ENCODE results near the gene PTK6. TPM values are rescaled to one million over a fixed set of nuclear protein-coding genes. Genes with fewer than 3 reads are reported as not detected.

Gene PTK6
- total and polyA plus RNA-seq, 2 donors (not counting 1 experiment from before 2014, with no cell fraction given) = 0.86 to 2.3 TPM

- H3K9ac ChIP-seq (ENCODE audit: low read length) = no peak overlapping the region
- H3K27ac ChIP-seq (ENCODE audit: low read length in 2 of 2) = no peak overlapping the region
- H2AFZ ChIP-seq (ENCODE audit: insufficient read depth, low read depth, low read length, poor library complexity, severe bottlenecking) = no peak overlapping the region
- peaks cover 0 to 40% of the 10 kb centered on the region in 2 experiments for H3K36me3 ChIP-seq (replicated peaks in 1 of 2; ENCODE audit: control extremely low read depth in 1 of 2, control insufficient read depth in 1 of 2, extremely low read depth in 1 of 2, insufficient read depth in 2 of 2, low read length in 1 of 2)
- TF ChIP-seq CTCF (IDR thresholded peaks at IDR 0.05) = no peak
- no peak for TF ChIP-seq EZH2 (IDR thresholded peaks at IDR 0.05; ENCODE audit: borderline replicate concordance, insufficient read depth, low read depth, low read length, poor library complexity, severe bottlenecking)
- intact Hi-C loops (cut with micrococcal nuclease) = loop anchor here (1.0 kb wide), 1 partner anchor 12 kb away; the partner anchor contains the start of gene FNDC11
- peaks cover 7% of the 10 kb centered on the region for H3K79me2 ChIP-seq (ENCODE audit: control insufficient read depth, insufficient read depth, low read length)
- peaks cover 29% of the 10 kb centered on the region for H3K4me1 Mint-ChIP-seq
- H4K20me1 ChIP-seq (ENCODE audit: control insufficient read depth, insufficient read depth, low read length, poor library complexity, severe bottlenecking) = peaks cover 85% of the 10 kb centered on the region
- CTCF ChIA-PET = interaction anchor here (0.6 to 3.7 kb wide), 4 partner anchors 10 to 472 kb away, joined by 3 to 17 read pairs (median 3); partner anchors contain the start of genes PTK6 and TPD52L2
- no peaks in the 10 kb centered on the region for H3K27me3 ChIP-seq (replicated peaks in 1 of 4; ENCODE audit: control extremely low read depth in 1 of 4, control insufficient read depth in 3 of 4, insufficient read depth in 4 of 4, low read length in 3 of 4)
- no peaks in the 10 kb centered on the region for H3K9me3 Mint-ChIP-seq (ENCODE audit: insufficient read depth)
- POLR2A ChIA-PET = interaction anchor here (0.6 to 2.3 kb wide), 5 partner anchors 12 to 119 kb away, joined by 4 to 16 read pairs (median 6); partner anchors contain the start of genes FNDC11 and PTK6
- no peak overlapping the region for H3K27ac Mint-ChIP-seq
- WGBS (ENCODE audit: insufficient coverage) = 84% methylated on average over 41 of the region's 46 CpGs
- H3K4me3 ChIP-seq (ENCODE audit: control extremely low read depth in 1 of 5, extremely low read depth in 1 of 5, insufficient read depth in 1 of 5, low read depth in 2 of 5, low read length in 4 of 5) = peak overlapping the region in 1 of 5 experiments; percentile 64
- peak overlapping the region; percentile 87 for H3K4me2 ChIP-seq (replicated peaks; ENCODE audit: low read depth, low read length, poor library complexity, severe bottlenecking)
- H3K4me1 ChIP-seq (ENCODE audit: control insufficient read depth in 2 of 2, insufficient read depth in 2 of 2, low read length in 2 of 2) = peaks cover 34 to 46% of the 10 kb centered on the region in 2 donors
- DNase-seq (no peak), ATAC-seq (ENCODE audit: low read depth) (no peak)
- no peaks in the 10 kb centered on the region for H3K27me3 Mint-ChIP-seq
- peak overlapping the region; percentile 88 for H3K4me3 Mint-ChIP-seq
- peaks cover 0 to 9% (median 0%) of the 10 kb centered on the region in 3 donors for H3K9me3 ChIP-seq (ENCODE audit: control extremely low read depth in 1 of 3, control insufficient read depth in 2 of 3, insufficient read depth in 1 of 3, low read length in 2 of 3)
Observed at GRCh38 chr20:63566395-63567135, 29.4 kb upstream of the PTK6 start.
